ENCODE results near the gene PANK1. TPM values are rescaled to one million over a fixed set of nuclear protein-coding genes. Genes with fewer than 3 reads are reported as not detected.

Gene PANK1
- total and polyA plus RNA-seq, 2 experiments from 2014 or later, result 16.9 to 38.2 TPM

GRCh38 chr10:89646889-89647657, 2.0 kb upstream of the PANK1 start:
- no peak for DNase-seq (ENCODE audit: low read depth in 1 of 2, low spot score in 1 of 2)
- Histone ChIP-seq H3K36me3 (no peaks in the 10 kb centered on the region), H3K27me3 (no peaks in the 10 kb centered on the region), H3K27ac (peak overlapping the region; percentile 95), H3K4me3 (no peak overlapping the region), H3K4me1 (ENCODE audit: low read depth) (peaks cover 31% of the 10 kb centered on the region), H3K9me3 (ENCODE audit: low read depth) (no peaks in the 10 kb centered on the region)
- TF ChIP-seq CTCF (IDR thresholded peaks at IDR 0.05; ENCODE audit: low read depth, low read length), result no peak

GRCh38 chr10:89645742-89646172, 715 bp upstream of the PANK1 start:
- no peak for TF ChIP-seq CTCF (IDR thresholded peaks at IDR 0.05; ENCODE audit: low read depth, low read length)
- H3K36me3 ChIP-seq, result no peaks in the 10 kb centered on the region
- no peaks in the 10 kb centered on the region for H3K27me3 ChIP-seq
- no peak for DNase-seq (ENCODE audit: low read depth in 1 of 2, low spot score in 1 of 2)
- peak overlapping the region; percentile 95 for H3K27ac ChIP-seq
- H3K4me1 ChIP-seq (ENCODE audit: low read depth), result peaks cover 32% of the 10 kb centered on the region
- no peaks in the 10 kb centered on the region for H3K9me3 ChIP-seq (ENCODE audit: low read depth)
- H3K4me3 ChIP-seq, result peak overlapping the region; percentile 61

- DNase-seq (ENCODE audit: low read depth in 1 of 2, low spot score in 1 of 2), result no peak
- no peak for TF ChIP-seq CTCF (IDR thresholded peaks at IDR 0.05; ENCODE audit: low read depth, low read length)
Measured at GRCh38 chr10:89644691-89644966, 413 bp downstream of the PANK1 start.

GRCh38 chr10:89643812-89644690, 991 bp downstream of the PANK1 start:
- Histone ChIP-seq H3K4me3 (peak overlapping the region; percentile 61), H3K36me3 (no peaks in the 10 kb centered on the region), H3K4me1 (ENCODE audit: low read depth) (peaks cover 35% of the 10 kb centered on the region), H3K27me3 (no peaks in the 10 kb centered on the region), H3K27ac (peak overlapping the region; percentile 95), H3K9me3 (ENCODE audit: low read depth) (no peaks in the 10 kb centered on the region)
- TF ChIP-seq CTCF (IDR thresholded peaks at IDR 0.05; ENCODE audit: low read depth, low read length), result no peak
- DNase-seq (ENCODE audit: low read depth in 1 of 2, low spot score in 1 of 2), result peak; percentile 94 to 97

More at GRCh38 chr10:89644691-89644966, 413 bp downstream of the PANK1 start:
- Histone ChIP-seq H3K4me3 (peak overlapping the region; percentile 61), H3K4me1 (ENCODE audit: low read depth) (peaks cover 34% of the 10 kb centered on the region), H3K27me3 (no peaks in the 10 kb centered on the region), H3K9me3 (ENCODE audit: low read depth) (no peaks in the 10 kb centered on the region), H3K36me3 (no peaks in the 10 kb centered on the region), H3K27ac (peak overlapping the region; percentile 95)

- Histone ChIP-seq H3K4me1 (ENCODE audit: low read depth) (peaks cover 35% of the 10 kb centered on the region), H3K9me3 (ENCODE audit: low read depth) (no peaks in the 10 kb centered on the region), H3K27me3 (no peaks in the 10 kb centered on the region), H3K4me3 (peak overlapping the region; percentile 61), H3K27ac (peak overlapping the region; percentile 95), H3K36me3 (no peaks in the 10 kb centered on the region)
- TF ChIP-seq CTCF (IDR thresholded peaks at IDR 0.05; ENCODE audit: low read depth, low read length), result no peak
- no peak for DNase-seq (ENCODE audit: low read depth in 1 of 2, low spot score in 1 of 2)
Measured at GRCh38 chr10:89643431-89643811, 1.6 kb downstream of the PANK1 start.
